ENCODE results near the gene SEPTIN12. TPM values are rescaled to one million over a fixed set of nuclear protein-coding genes. Genes with fewer than 3 reads are reported as not detected.
A peak's percentile ranks its signal among the peaks of the same experiment; 100 is the strongest.

The SEPTIN12 gene
- total and polyA plus RNA-seq, 10 of the 15 experiments (the other 5 are each of a cell fraction or from before 2014, with no cell fraction given) = not detected

- TF ChIP-seq STAT1 (conservative IDR thresholded peaks at IDR 0.05) (no peak), SIX5 (IDR thresholded peaks at IDR 0.05; ENCODE audit: low read depth, low read length, severe bottlenecking) (peak; percentile 90), ZNF207 (IDR thresholded peaks at IDR 0.05; ENCODE audit: borderline replicate concordance) (peak; percentile 69; the same call in 1 of the 2 replicates), RBBP5 (conservative IDR thresholded peaks at IDR 0.05) (no peak), MTA3 (IDR thresholded peaks at IDR 0.05; ENCODE audit: borderline replicate concordance, low read length) (no peak), TBL1XR1 (IDR thresholded peaks at IDR 0.05; ENCODE audit: low read depth, low read length) (no peak), BHLHE40 (IDR thresholded peaks at IDR 0.05; ENCODE audit: borderline replicate concordance in 1 of 2, low read depth in 2 of 2, low read length in 1 of 2) (peak; percentile 72 to 92; a peak in 3 of 4 replicates), TCF12 (IDR thresholded peaks at IDR 0.05; ENCODE audit: low read depth, low read length) (0 out of 2 replicates have a peak, but pooled peaks have one; percentile 11), CHD4 (IDR thresholded peaks at IDR 0.05) (no peak), SMAD1 (IDR thresholded peaks at IDR 0.05; ENCODE audit: low read depth, partially characterized antibody) (no peak), JUNB (IDR thresholded peaks at IDR 0.05) (no peak), SRF (IDR thresholded peaks at IDR 0.05; ENCODE audit: low read depth in 2 of 2, low read length in 2 of 2) (no peak), EGR1 (IDR thresholded peaks at IDR 0.05; ENCODE audit: borderline replicate concordance in 1 of 2, low read depth in 2 of 2, low read length in 2 of 2) (peak in 1 of 2 experiments; percentile 68; a peak in 2 of 3 replicates), BRCA1 (IDR thresholded peaks at IDR 0.05; ENCODE audit: low read depth, low read length) (no peak), STAT3 (IDR thresholded peaks at IDR 0.05; ENCODE audit: low read depth, low read length) (no peak), SP1 (IDR thresholded peaks at IDR 0.05; ENCODE audit: low read depth, low read length) (peak; percentile 93), ZBTB33 (IDR thresholded peaks at IDR 0.05) (no peak), CBX5 (IDR thresholded peaks at IDR 0.05; ENCODE audit: low read depth) (no peak), POLR2AphosphoS5 (IDR thresholded peaks at IDR 0.05; ENCODE audit: low read length) (peak; percentile 48; the same call in 1 of the 2 replicates), ZNF217 (IDR thresholded peaks at IDR 0.05) (peak; percentile 43; the same call in 1 of the 2 replicates), RELB (IDR thresholded peaks at IDR 0.05; ENCODE audit: low read depth) (no peak; the same call in 1 of the 2 replicates), PAX5 (IDR thresholded peaks at IDR 0.05; ENCODE audit: borderline replicate concordance, low read depth, low read length) (0 out of 2 replicates have a peak, but pooled peaks have one; percentile 10), RFX5 (IDR thresholded peaks at IDR 0.05; ENCODE audit: low read depth, low read length) (peak; percentile 61; the same call in 1 of the 2 replicates), YY1 (IDR thresholded peaks at IDR 0.05; ENCODE audit: low read depth, low read length) (peak; percentile 70)
- TF ChIP-seq, protein P1, sequence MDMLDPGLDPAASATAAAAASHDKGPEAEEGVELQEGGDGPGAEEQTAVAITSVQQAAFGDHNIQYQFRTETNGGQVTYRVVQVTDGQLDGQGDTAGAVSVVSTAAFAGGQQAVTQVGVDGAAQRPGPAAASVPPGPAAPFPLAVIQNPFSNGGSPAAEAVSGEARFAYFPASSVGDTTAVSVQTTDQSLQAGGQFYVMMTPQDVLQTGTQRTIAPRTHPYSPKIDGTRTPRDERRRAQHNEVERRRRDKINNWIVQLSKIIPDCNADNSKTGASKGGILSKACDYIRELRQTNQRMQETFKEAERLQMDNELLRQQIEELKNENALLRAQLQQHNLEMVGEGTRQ (IDR thresholded peaks at IDR 0.05; ENCODE audit: borderline replicate concordance, low read depth, low read length) = no peak
Measured at GRCh38 chr16:4766875-4767628, 21.1 kb downstream of the SEPTIN12 start, which contains the start of gene ZNF500 (continued).
